Right atrium auricular region (tissue), 2 donors: ENCODE measurements around the gene CEP63. TPM values are rescaled to one million over a fixed set of nuclear protein-coding genes. Genes with fewer than 3 reads are reported as not detected.

Experiments
- DNase-seq: peaks from one replicate; pipeline ENCODE4 v3.0.0-alpha.2; 2019; ENCODE audit warnings: low spot score
- H3K27ac ChIP-seq, 2 donors: fragments of 200-600 bp; sonication (generic); 1 replicate in 1 of 2; 2 replicates in 1 of 2; pipeline ENCODE4 v1.5.1; 2016 to 2019
- H3K27me3 ChIP-seq, 2 donors: fragments of 200-600 bp; sonication (generic); one replicate each; pipeline versions ENCODE4 v1.5.1 to v1.6.0; 2017 to 2019
- H3K36me3 ChIP-seq: fragments of 200-600 bp; sonication (generic); one replicate; pipeline ENCODE4 v1.5.1; 2016
- H3K4me1 ChIP-seq, 2 donors: fragments of 200-600 bp; sonication (generic); one replicate each; pipeline versions ENCODE4 v1.5.1 to v1.6.0; 2017 to 2019
- H3K4me3 ChIP-seq, 2 donors: fragments of 200-600 bp; sonication (generic); 1 replicate in 1 of 2; 2 replicates in 1 of 2; pipeline ENCODE4 v1.5.1; 2017 to 2019; ENCODE audit warnings: mild to moderate bottlenecking in 1 of 2, moderate library complexity in 1 of 2
- H3K9me3 ChIP-seq, 2 donors: fragments of 200-600 bp; sonication (generic); one replicate each; pipeline ENCODE4 v1.5.1; 2019
- total RNA-seq, 2 donors: library from RNA; depleted of rRNA; stranded (reverse); fragments of >200 nt; gene quantifications; one replicate each; pipeline ENCODE4 v1.1.0, GENCODE V29; 2016
- TF ChIP-seq, protein P1 (sequence below), 2 donors: fragments of 200-600 bp; sonication (generic); IDR thresholded peaks; one replicate each; pipeline ENCODE4 v1.5.1; 2019; ENCODE audit warnings: antibody characterized with exemption in 2 of 2

CEP63 gene
- total RNA-seq, 2 donors from 2014 or later: 16.1 to 27.8 TPM

DNA sequence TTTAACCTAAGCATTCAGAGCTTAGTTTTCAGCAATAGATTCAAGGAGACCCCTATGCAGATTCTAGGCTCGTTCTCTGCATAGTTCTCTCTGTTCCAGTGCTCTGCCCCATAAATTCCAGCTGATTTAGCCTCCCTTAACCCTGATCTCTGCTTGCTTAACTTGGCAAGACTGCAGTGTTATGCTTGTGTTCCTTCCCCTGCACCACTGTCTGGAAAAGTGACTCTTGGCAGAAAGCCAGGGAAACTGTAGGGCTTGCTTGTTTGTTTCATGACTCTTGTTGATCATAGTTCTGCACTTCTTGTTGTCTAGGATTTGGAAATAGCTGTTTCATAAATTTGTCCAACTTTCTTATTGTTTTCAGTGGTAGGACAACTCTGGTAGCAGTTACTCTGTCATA is 40.2 kb upstream of the CEP63 start:
- peak; percentile 78 for DNase-seq
- Histone ChIP-seq H3K27me3 (no peaks in the 10 kb centered on the region), H3K9me3 (peaks cover 0 to 6% of the 10 kb centered on the region in 2 donors), H3K36me3 (no peaks in the 10 kb centered on the region), H3K4me1 (peaks cover 0 to 28% of the 10 kb centered on the region in 2 donors), H3K27ac (no peak overlapping the region), H3K4me3 (no peak overlapping the region)
- TF ChIP-seq, protein P1, sequence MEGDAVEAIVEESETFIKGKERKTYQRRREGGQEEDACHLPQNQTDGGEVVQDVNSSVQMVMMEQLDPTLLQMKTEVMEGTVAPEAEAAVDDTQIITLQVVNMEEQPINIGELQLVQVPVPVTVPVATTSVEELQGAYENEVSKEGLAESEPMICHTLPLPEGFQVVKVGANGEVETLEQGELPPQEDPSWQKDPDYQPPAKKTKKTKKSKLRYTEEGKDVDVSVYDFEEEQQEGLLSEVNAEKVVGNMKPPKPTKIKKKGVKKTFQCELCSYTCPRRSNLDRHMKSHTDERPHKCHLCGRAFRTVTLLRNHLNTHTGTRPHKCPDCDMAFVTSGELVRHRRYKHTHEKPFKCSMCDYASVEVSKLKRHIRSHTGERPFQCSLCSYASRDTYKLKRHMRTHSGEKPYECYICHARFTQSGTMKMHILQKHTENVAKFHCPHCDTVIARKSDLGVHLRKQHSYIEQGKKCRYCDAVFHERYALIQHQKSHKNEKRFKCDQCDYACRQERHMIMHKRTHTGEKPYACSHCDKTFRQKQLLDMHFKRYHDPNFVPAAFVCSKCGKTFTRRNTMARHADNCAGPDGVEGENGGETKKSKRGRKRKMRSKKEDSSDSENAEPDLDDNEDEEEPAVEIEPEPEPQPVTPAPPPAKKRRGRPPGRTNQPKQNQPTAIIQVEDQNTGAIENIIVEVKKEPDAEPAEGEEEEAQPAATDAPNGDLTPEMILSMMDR (IDR thresholded peaks at IDR 0.05): no peak

DNA sequence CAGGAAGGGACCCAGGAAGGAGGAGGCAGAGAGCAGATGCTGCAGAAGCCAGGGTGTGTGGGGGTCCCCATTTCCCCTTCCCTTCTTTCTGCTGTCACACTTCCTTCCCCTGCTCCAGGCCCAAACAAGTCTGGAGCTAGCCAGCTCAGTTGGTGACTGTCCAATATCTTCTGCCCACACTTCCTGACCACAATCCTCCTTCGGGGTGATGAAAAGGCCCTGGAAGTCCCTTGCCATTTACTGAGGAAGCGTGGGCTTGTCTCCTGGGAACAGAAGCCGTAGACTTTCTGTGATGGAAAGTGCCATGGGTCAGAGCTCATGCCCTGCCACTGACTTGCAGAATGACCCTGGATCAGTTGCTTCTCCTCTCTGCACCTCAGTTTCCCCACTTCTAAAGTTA is 39.1 kb upstream of the CEP63 start:
- H3K27me3 ChIP-seq: no peaks in the 10 kb centered on the region
- peaks cover 0 to 6% of the 10 kb centered on the region in 2 donors for H3K9me3 ChIP-seq
- DNase-seq: no peak
- TF ChIP-seq, protein P1 (IDR thresholded peaks at IDR 0.05): no peak
- no peak overlapping the region for H3K27ac ChIP-seq
- H3K4me1 ChIP-seq: peaks cover 0 to 28% of the 10 kb centered on the region in 2 donors
- H3K4me3 ChIP-seq: no peak overlapping the region
- H3K36me3 ChIP-seq: no peaks in the 10 kb centered on the region

DNA sequence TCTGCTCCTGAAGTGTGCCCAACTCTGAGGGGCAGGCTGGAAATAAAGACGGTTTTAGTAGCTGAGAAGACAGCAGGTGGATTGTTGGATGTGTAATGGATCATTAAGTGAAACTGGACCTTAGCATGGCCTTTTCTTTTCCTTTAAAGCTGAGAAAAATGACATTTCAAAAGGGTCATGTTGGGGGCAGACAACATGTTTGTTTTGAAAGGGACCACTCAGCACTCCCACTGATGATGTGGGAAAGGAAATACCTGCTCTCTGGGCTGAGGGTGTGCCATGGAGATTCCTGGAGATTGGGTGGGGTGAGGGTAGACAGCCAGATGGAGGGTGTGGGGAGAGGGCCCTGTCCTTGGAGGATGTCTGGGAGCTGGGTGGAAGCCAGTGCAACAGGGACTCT is 38.5 kb upstream of the CEP63 start:
- Histone ChIP-seq H3K4me3 (no peak overlapping the region), H3K27ac (no peak overlapping the region), H3K27me3 (no peaks in the 10 kb centered on the region), H3K9me3 (peaks cover 0 to 6% of the 10 kb centered on the region in 2 donors), H3K36me3 (no peaks in the 10 kb centered on the region), H3K4me1 (peaks cover 0 to 28% of the 10 kb centered on the region in 2 donors)
- TF ChIP-seq, protein P1 (IDR thresholded peaks at IDR 0.05): no peak
- DNase-seq: no peak

DNA sequence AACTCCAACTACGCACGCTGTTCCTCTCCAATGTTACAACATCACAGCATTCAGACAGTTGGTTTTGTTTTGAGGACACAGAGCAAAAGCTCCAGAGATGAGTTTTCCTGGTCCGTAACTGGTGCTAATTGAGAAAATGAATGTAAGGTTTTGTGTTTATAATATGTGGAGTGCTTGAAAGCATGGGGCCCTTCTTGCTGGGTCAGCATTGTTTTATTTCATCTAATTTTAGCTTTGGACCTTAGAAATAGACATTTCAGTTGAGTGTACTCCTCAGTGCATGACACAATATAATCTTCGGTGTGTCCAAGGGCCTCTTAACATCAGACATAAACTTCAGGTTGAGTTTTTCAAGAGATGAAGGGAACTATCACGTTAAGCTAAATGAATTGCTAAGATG is 37.2 kb upstream of the CEP63 start:
- Histone ChIP-seq H3K27me3 (no peaks in the 10 kb centered on the region), H3K9me3 (peaks cover 0 to 6% of the 10 kb centered on the region in 2 donors), H3K27ac (no peak overlapping the region), H3K36me3 (no peaks in the 10 kb centered on the region), H3K4me1 (peaks cover 0 to 28% of the 10 kb centered on the region in 2 donors), H3K4me3 (no peak overlapping the region)
- no peak for DNase-seq
- TF ChIP-seq, protein P1 (IDR thresholded peaks at IDR 0.05): no peak

DNA sequence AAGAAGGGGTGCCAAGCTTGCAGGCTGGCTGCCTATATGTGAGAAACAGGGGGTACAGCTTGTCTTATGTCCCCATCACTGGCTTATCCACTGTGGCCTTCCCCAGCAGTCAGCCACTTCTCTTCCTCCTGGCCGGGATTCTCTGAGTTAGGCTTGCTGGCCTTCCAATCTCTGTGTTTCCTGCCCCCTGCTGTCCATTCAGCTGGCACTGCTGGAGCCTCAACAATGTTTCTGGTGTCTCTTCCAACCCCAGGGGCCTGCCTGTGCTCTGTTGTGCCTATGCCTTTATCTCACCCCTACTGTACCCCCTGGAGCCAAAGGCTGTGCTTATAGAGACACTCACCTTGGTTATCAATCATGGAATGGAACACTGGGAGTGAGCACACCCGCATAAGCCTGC is 36.6 kb upstream of the CEP63 start:
- TF ChIP-seq, protein P1 (IDR thresholded peaks at IDR 0.05): peak in 1 of 2 donors; percentile 60
- no peak for DNase-seq

DNA sequence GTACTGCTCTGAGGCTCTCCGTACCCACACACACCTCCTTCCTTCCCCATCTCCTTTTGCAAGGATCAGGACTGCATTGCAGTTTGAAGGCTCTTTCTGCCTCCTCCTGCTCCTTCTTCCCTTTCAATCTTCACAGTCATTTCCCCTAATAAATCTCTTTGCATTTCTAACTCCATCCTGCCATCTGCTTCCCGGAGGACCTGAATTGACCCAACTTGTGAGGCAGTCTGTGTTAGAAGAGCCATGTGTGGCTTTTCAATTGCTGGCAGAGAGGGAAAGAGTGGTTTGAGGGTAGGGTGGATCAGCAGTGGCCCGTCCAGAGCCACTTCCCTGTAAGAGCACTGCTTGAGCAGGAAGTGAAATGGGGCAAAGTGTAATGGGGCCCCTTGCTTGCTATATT is 35.9 kb upstream of the CEP63 start:
- Histone ChIP-seq H3K4me3 (no peak overlapping the region), H3K27ac (no peak overlapping the region)
- TF ChIP-seq, protein P1 (IDR thresholded peaks at IDR 0.05): no peak

More for the DNA sequence above, 36.6 kb upstream of the CEP63 start:
- Histone ChIP-seq H3K27me3 (no peaks in the 10 kb centered on the region), H3K4me3 (no peak overlapping the region), H3K4me1 (peaks cover 0 to 28% of the 10 kb centered on the region in 2 donors), H3K36me3 (no peaks in the 10 kb centered on the region), H3K9me3 (peaks cover 0 to 6% of the 10 kb centered on the region in 2 donors), H3K27ac (no peak overlapping the region)

More for the DNA sequence above, 35.9 kb upstream of the CEP63 start:
- no peak for DNase-seq
- Histone ChIP-seq H3K36me3 (no peaks in the 10 kb centered on the region), H3K9me3 (peaks cover 0 to 5% of the 10 kb centered on the region in 2 donors), H3K4me1 (peaks cover 0 to 28% of the 10 kb centered on the region in 2 donors), H3K27me3 (no peaks in the 10 kb centered on the region)
